Activated naive CD4-positive, alpha-beta T cell treated with anti-CD3 and anti-CD28 coated beads, Interleukin-2, amount 50 U/mL, for 16 hours (primary cell): ENCODE data around the gene SNIP1.
"Not testable (repeated sequence)": the region's sequence is repeated elsewhere in the genome, so short reads cannot be mapped to it uniquely, and the experiment has no call there.

ENCODE experiments used
- DNase-seq: peaks from one replicate; pipeline ENCODE4 v3.0.0-alpha.2; 2020

Gene SNIP1

DNA sequence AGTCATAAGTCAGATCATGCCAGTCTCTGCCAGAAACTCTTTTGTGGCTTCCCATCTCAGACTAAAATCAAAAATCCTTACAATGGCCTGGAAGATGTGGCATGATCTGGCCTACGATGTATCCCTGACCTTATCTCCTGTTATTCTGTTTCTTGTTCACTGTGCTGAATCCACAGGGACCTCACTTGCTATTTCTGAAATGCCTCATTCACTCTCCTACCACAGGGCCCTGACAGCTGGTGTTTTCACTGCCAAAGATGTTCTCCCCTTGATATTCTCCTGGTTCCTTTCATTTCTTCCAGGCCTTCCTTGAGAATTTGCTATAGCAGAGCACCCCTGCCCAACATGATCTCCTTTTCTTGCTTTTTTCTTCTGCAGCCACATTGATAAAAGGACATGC lies 4.3 kb upstream of the SNIP1 start:
- DNase-seq = no peak

DNA sequence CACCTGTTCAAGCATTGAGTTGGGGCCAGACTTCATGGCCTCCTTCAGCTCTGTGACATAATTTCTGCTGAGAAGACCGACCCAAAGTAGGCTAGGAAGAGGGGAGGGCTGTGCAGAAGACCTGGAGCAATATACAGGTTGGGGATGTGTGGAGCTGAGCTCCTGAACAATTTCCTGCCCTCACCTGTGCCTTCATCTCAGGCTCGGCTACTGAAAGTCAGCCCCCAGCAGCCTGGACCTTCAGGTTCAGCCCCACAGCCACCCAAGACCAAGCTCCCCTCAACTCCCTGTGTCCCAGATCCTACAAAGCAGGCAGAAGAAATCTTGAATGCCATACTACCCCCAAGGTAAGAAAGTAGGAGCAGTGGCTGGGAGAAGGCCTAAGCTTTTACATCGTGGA lies 3.3 kb upstream of the SNIP1 start:
- no peak for DNase-seq

DNA sequence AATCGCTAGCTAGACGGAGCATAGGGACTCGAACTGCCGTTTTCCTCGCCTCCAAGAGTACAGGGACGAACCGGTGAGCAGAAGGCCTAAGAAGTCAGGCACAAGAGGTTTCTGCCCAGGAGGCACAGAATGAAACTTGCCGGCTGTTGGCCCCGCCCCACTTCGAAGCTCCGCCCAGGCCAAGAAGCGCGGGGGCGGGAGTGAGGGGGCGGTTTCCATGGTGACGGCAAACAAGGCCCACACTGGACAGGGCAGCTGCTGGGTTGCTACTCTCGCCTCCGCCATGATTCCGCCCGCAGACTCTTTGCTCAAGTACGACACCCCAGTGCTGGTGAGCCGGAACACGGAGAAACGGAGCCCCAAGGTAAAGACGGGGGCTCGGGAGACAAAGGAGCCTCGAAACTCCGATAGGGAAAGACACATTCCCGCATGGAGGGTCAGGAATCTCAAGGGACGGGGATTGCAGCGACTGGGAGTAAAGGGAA lies 2.7 kb upstream of the SNIP1 start, which contains the start of gene DNALI1:
TSS of gene DNALI1 (plus strand) at position 229 of the 485 bp plus-strand sequence. CDS start at position 284, 55 bp downstream.
- DNase-seq = peak; percentile 13

DNA sequence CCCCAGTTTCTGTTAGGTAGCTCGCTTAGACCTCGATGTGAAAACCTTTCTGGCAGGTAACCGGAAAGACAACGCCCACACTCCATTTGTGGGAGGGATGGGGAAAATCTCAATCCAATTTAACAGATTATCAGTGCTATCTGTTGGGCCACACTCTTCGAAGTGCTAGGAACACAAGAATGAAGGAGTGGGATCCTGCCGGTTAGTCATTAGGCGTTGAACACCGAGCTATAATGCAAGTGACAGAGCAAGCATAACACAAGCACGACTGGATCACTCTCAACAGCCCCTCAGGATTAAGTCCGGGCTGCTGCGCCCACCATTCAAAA lies 531 bp downstream of the SNIP1 start:
- DNase-seq = peak; percentile 16

DNA sequence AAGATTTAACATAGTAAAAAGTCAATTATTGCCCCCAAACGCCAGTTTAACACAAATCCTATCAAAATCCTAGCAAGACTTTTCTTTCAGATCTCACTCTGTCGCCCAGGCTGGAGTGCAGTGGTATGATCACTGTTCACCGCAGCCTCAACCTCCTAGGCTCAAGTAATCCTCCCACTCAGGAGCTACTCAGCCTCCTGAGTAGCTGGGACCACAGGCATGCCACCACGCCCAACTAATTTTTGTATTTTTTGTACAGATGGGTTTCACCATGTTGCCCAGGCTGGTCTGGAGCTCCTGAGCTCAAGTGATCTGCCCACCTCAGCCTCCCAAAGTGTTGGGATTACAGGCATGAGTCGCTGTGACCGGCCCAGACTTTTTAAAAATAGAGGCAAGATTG lies 4.8 kb downstream of the SNIP1 start:
- no peak for DNase-seq

DNA sequence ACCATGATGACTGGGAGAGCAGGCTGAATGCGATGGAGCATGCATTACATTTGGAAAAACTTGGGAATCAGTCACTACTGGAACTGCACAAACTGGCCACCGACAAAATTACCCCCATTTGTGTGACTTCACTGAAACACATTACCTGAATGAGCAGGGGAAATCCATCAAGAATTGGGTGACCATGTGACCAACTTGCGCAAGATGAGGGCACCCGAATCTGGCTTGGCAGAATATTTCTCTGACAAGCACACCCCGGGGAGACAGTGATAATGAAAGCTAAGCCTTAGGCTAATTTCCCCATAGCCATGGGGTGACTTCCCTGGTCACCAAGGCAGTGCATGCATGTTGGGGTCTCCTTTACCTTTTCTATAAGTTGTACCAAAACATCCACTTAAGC lies 9.1 kb downstream of the SNIP1 start:
- DNase-seq = no peak

DNA sequence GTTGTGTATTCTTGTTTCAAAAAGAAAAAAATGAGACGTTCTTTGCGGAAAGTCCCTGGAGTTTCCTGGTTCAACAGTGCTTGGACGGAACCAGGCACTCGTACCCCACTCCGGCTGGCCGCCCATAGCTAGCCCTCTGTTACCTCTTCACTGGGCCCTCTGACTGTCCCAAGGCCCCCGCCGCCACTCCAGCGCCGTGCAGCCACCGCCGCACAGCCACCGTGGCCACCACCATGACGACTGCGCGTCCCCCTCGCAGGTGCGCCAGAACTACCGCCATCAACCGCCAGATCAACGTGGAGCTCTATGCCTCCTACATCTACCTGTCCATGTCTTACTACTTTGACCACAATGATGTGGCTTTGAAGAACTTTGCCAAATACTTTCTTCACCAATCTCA lies 9.6 kb downstream of the SNIP1 start:
- DNase-seq = no peak

DNA sequence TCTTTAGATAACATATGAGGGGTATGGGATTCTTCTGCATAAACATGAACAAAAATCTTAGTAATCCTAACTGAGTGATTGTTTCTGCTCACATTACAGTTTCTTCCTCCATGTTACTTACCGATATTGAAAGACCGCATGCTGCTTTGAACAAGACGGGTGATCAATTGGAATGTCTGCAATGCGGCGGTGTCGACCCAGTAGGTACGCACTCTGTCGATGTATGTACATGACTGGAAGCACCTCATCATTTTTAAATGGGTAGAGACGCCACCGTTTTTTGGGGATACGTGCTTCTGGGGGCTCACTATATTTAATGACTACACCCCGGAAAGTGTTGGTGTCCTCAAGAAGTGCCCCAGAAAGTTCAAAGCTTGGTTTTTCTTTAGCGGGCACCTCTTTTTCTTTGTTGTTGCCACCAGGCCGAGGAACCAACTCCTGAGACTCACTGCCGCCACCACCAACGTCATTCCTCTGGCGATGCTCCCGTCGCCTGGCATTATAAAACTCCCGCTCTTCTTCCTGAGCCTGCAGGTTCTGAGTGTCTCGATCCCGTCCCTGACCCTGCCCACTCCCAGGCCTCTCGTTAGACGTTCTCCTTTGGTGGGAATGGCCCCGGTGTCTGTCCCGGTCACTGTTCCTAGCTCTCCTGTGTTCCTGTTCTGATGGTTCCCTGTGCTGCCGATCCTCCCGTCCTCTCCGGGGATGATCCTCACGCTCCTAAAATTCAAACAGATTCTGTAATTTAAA lies 13.9 kb downstream of the SNIP1 start:
- no peak for DNase-seq

DNA sequence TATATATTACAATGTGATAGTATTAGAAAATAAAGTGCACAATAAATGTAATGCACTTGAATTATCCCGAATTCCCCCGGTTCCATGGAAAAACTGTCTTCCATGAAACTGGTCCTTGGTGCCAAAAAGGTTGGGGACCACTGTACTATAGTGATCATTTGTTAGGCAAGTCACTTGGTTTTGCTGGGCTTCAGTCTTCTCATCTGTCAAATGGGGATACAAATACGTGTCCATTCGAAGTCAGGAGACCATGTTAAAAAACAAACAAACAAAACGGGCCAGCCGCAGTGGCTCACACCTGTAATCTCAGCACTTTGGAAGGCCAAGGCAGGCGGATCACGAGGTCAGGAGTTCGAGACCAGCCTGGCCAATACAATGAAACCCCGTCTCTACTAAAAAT lies 14.9 kb downstream of the SNIP1 start:
- not testable (repeated sequence) for DNase-seq

DNA sequence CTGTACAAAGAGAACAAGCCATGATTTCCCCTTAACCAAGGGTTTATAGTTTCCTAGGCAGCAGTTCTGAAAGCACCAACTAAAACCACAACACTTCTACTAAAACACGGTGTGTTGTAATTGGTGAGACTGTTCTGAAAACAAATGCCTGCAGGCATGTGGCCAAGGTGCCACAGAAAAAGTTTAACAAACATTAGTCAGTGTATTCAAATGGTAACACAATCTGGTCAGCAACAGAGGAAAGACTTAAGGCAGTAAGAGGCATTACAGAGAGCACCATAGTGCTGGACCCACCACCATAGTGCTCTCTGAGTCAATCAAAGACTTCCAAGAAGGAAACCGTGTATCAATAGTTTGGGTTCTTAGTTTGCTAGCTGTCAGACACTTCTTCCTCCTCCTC lies 16.7 kb downstream of the SNIP1 start:
- no peak for DNase-seq

DNA sequence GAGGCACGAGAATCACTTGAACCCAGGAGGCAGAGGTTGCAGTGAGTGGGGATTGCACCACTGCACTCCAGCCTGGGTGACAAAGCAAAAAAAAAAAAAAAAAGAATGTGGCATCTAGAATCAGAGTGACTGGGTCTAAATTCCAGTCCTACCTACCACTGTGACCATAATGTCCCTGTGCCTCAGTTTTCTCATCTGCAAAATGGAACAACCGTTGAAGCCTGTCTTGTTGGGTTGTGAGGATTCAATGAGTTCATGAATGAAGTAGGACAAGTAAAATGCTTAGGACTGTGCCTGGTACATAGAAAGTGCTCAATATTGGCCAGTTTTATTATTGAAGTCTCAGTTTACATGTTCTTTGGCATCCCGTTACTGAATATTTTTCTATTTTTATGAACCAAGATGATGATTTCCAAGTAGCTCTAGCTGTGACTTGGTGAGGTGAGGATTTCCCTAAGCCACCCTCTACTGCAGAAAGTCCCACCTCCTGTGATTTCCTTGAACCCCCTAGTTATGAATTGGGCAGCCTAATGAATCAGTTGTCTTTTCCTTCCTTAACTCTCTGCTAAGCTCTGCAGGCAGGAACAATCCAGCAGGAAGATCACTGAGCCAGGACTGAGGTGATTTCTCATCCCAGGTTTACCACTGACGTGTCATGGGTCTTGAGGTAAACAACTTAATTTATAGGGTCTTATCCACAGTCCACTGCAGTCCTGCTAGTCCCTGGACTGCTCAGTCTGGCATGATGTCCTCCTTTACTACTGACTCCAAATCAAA lies 20.6 kb downstream of the SNIP1 start:
- DNase-seq = no peak

DNA sequence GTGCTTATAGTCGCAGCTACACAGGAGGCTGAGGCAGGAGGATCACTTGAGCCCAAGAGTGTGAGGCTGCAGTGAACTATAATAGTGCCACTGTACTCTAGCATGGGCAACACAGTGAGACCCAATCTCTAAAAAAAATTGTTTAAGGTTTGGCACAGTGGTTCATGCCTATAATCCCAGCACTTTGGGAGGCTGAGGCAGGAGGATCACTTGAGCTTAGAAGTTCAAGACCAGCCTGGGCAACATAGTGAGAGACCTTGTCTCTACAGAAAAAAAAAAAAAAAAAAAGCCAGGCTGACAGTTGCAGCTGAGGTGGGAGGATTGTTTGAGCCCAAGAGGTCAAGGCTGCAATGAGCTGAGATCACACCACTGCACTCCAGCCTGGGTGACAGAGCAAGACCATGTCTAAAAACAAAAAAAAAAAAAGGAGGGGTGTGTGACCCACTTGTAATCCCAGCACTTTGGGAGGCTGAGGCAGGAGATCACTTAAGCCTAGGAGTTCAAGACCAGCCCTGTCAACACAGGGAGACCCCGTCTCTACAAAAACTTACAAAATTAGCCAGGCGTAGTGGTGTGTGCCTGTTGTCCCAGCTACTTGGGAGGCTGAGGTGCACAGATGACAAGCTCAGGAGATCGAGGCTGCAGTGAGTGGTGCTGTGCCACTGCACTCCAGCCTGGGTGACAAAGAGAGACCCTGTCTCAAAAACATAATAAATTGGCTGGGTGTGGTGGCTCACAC lies 21.5 kb downstream of the SNIP1 start:
- not testable (repeated sequence) for DNase-seq

DNA sequence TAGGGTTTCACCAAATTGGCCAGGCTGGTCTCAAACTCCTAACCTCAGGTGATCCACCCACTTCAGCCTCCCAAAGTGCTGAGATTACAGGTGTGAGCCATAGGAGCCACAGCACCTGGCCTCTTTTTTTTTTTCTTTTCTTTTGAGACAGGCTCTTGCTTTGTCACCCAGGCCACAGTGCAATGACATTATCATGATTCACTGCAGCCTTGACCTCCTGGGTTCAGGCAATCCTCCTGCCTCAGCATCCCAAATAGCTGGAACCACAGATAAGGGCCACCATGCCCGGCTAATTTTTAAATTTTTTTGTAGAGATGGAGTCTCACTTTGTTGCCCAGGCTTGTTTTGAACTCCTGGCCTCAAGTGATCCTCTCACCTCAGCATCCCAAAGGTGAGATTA lies 24.2 kb downstream of the SNIP1 start:
- DNase-seq = not testable (repeated sequence)

DNA sequence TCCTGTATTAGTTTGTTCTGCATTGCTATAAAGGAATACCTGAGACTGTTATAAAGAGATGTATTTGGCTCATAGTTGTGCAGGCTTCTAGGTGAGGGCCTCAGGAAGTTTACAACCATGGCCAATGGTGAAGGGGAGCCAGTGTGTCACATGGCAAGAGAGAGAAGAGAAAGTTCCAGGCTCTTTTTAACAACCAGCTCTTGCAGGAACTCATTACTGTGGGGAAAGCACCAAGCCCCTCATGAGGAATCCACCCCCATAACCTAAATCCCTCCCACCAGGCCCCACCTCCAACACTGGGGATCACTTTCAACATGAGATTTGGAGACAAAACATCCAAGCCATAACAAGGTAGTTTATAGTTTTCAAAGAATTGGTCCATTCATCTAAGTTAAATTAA lies 34.5 kb downstream of the SNIP1 start:
- DNase-seq = no peak

DNA sequence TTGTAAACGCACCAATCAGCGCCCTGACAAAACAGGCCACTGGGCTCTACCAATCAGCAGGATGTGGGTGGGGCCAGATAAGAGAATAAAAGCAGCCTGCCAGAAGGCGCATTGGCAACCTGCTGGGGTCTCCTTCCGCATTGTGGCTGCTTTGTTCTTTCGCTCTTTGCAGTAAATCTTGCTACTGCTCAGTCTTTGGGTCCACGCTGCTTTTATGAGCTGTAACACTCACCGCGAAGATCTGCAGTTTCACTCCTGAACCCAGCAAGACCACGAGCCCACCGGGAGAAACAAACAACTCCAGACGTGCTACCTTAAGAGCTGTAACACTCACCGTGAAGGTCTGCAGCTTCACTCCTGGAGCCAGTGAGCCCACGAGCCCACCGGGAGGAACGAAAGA lies 35.2 kb downstream of the SNIP1 start:
- DNase-seq = peak; percentile 23

DNA sequence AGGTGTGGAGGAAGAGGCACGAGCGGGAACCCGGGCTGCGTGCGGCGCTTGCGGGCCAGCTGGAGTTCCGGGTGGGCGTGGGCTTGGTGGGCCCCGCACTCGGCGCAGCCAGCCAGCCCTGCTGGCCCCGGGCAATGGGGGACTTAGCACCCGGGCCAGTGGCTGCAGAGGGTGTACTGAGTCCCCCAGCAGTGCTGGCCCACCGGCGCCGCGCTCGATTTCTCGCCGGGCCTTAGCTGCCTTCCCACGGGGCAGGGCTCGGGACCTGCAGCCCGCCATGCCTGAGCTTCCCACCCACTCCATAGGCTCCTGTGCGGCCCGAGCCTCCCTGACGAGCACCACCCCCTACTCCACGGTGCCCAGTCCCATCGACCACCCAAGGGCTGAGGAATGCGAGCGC lies 35.9 kb downstream of the SNIP1 start:
- not testable (repeated sequence) for DNase-seq

DNA sequence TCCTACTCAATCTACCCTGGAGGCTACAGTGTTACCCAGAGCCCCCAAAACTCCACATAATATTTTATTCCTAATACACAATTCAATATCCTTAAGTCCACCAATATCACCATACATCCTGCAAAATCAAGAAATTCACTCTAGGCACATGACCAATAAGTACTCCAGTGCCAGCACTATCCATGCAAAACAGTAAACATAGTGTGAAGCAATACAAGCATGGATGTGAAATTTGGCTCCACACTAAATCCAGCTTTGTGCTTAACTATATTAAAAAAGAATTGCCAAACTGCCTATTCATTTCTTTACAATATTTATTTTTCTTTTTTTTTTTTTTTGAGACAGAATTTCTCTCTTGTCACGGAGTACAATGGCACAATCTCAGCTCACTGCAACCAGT lies 36.5 kb downstream of the SNIP1 start:
- DNase-seq = no peak

DNA sequence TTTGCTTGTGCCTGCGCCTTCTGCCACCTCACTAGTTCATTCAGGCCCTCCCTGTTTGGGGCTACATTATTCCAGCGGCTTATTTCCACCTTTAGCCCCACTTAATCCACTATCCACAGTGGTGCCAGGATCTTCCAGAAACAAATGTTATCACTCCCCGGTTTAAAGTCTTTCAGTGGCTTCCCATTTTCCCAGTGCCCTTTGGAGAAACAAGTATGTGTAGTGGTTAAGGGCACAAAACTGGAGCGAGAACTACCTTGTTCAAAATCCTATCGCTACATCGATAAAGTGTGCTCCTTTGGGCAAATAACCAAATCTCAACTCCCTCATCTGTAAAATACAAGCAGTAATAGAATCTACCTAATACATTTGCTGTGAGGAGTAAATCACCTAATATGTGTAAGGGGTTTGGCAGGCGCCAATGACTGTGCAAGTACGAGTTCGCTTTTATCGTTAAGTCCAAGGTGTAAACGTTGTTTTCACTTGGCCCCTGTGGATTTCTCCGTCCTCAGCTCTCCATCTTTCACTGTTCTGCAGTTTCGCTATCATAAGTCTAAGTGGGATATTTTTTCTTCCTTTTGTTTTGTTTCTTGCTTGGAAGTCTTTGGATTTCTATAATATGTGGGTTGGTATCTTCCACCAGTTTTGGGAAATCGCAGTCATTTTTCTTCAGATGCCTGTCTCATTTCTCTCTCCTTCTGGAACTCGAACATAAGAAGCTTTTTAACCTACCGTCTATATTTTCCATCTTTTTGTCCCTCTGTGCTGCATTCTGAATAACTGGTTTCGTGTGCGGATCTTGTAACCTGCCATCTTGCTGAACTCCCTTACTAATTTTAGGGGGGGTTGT lies 38.7 kb downstream of the SNIP1 start:
- no peak for DNase-seq

DNA sequence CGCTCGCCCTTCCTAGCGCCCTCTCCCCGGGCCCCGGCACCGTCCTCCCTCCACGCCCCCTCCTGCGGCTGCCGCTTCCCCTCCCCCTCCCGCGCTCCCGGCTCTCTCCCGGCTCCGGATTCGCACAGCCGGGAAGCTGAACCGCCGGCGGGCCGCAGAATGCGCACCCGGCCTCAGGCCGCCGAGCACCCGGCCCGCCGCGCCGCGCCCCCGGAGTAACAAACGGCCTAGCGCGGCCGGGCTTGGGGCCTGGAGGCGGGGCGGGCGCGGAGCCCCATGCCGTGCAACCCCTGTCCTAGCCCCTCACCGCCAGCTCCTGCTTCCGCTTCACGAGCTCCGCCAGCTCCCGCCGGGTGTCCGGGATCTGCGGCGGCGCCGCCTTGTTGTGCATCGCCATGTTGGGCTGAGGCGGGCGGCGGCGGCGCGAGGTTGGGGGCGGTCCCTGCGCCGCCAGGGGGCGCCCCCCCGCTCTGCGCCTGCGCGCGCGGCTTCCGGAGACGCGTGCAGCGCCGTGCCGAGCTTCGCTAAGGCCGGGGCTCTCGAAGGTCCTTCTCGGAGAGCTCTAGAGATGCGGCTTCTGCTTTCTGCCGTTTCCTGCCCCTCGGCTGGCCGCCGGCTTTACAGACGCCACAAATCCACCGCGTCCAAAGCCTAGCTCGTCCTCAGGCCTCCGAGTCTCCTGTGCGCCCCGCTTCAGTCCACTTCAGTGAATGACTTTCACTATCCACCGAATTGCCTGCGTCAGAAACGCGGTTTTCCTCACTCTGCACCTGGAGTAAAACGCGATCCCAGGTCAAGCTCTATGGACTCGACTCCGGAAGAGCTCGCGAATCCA lies 39.5 kb downstream of the SNIP1 start, which contains the start of gene MEAF6:
TSS of gene MEAF6 (minus strand) at position 417 of the 835 bp plus-strand sequence. CDS start at position 397, 20 bp downstream.
- DNase-seq = peak; percentile 83

DNA sequence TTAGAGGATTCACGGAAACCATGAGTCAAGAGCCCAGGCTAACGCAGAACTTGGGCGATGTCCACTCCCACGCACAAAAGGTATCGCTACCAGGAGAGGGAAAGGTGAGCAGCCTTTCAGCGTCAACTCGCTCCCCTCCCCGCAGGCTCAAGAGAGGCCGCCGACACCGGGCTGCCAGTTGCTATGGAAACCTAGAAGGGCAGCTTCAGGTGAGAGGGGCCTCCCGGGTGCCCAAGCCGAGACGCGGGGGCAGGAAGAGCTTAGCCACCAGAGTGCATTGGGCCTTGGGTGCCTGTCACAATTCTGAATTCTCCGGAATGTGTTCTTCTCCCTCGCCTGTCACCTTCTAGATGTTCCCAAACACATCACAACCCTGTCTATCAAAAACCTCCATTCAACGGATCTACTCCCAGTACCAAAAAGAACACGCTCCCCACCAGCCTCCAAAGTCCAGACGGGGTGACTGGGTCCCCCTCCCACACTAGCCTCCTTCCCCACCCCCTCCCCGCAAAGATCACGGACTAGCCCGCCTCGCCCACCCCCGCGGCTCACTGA lies 40.2 kb downstream of the SNIP1 start:
- DNase-seq = peak; percentile 73

DNA sequence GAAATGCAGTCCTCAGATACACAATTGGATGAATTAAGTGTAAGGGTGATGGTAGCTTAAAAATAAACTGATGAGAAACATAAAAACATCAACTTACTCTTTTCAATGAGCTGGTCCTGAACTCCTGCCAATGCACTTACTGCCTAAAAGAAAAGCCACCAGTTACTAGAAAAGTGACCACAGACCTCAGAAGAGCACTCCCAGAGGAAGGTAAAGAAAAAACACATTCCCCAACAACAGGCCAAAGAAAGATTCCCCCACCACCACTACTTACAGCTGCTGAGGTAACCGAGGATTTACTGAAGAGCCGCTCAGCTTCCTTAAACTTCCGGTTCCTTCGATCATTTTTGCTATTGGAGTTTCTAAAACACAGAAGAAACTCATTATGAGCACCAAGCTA lies 44.9 kb downstream of the SNIP1 start:
- no peak for DNase-seq
